Nephron progenitor cell (in vitro differentiated cells): Measurements from ENCODE around the gene CCDC154.

Experiments
- DNase-seq: peaks from one replicate; pipeline ENCODE4 v3.0.0; 2021
- H3K27ac Mint-ChIP-seq: 2 replicates; pipeline ENCODE4 v1.8.0; 2021; ENCODE audit warnings: mild to moderate bottlenecking, moderate library complexity, mixed read lengths
- H3K27me3 Mint-ChIP-seq: 2 replicates; pipeline ENCODE4 v1.8.0; 2021; ENCODE audit warnings: mild to moderate bottlenecking, low read depth, mixed read lengths; ENCODE audit not compliant: poor library complexity
- H3K36me3 Mint-ChIP-seq: 2 replicates; pipeline ENCODE4 v1.8.0; 2021; ENCODE audit warnings: low read depth, mixed read lengths
- H3K4me1 Mint-ChIP-seq: 2 replicates; pipeline ENCODE4 v1.8.0; 2021; ENCODE audit warnings: mixed read lengths
- H3K4me3 Mint-ChIP-seq: 2 replicates; pipeline ENCODE4 v1.8.0; 2021; ENCODE audit warnings: mild to moderate bottlenecking, moderate library complexity, mixed read lengths
- H3K9me3 Mint-ChIP-seq: 2 replicates; pipeline ENCODE4 v1.8.0; 2021; ENCODE audit warnings: mild to moderate bottlenecking, moderate library complexity, mixed read lengths
- CTCF ChIP-seq: fragments of 200-600 bp; sonication (generic); IDR thresholded peaks from 2 replicates; pipeline ENCODE4 v1.5.0; 2021; ENCODE audit warnings: antibody characterized with exemption

CCDC154 gene

GRCh38 chr16:1407753-1408152, 36.6 kb downstream of the CCDC154 start:
- peak overlapping the region; percentile 81 for H3K4me3 Mint-ChIP-seq
- H3K27ac Mint-ChIP-seq: no peak overlapping the region
- TF ChIP-seq CTCF: no peak
- DNase-seq: no peak
- H3K36me3 Mint-ChIP-seq: peaks cover 12% of the 10 kb centered on the region
- peaks cover 14% of the 10 kb centered on the region for H3K27me3 Mint-ChIP-seq
- H3K4me1 Mint-ChIP-seq: peaks cover 10% of the 10 kb centered on the region
- no peaks in the 10 kb centered on the region for H3K9me3 Mint-ChIP-seq

- H3K27ac Mint-ChIP-seq: no peak overlapping the region
- peaks cover 7% of the 10 kb centered on the region for H3K36me3 Mint-ChIP-seq
- H3K9me3 Mint-ChIP-seq: no peaks in the 10 kb centered on the region
- peaks cover 5% of the 10 kb centered on the region for H3K27me3 Mint-ChIP-seq
- H3K4me1 Mint-ChIP-seq: no peaks in the 10 kb centered on the region
- TF ChIP-seq CTCF: no peak
- H3K4me3 Mint-ChIP-seq: no peak overlapping the region
- DNase-seq: no peak
These were observed 40.6 kb downstream of the CCDC154 start for GRCh38 chr16:1403733-1404132.

GRCh38 chr16:1403036-1403435, 41.3 kb downstream of the CCDC154 start:
- no peaks in the 10 kb centered on the region for H3K4me1 Mint-ChIP-seq
- no peaks in the 10 kb centered on the region for H3K9me3 Mint-ChIP-seq
- H3K36me3 Mint-ChIP-seq: peaks cover 12% of the 10 kb centered on the region
- H3K27me3 Mint-ChIP-seq: peaks cover 5% of the 10 kb centered on the region
- no peak overlapping the region for H3K4me3 Mint-ChIP-seq
- no peak for DNase-seq
- TF ChIP-seq CTCF: no peak
- H3K27ac Mint-ChIP-seq: no peak overlapping the region

GRCh38 chr16:1401758-1402154, 42.6 kb downstream of the CCDC154 start:
- H3K36me3 Mint-ChIP-seq: peaks cover 14% of the 10 kb centered on the region
- no peaks in the 10 kb centered on the region for H3K4me1 Mint-ChIP-seq
- peaks cover 5% of the 10 kb centered on the region for H3K27me3 Mint-ChIP-seq
- H3K4me3 Mint-ChIP-seq: no peak overlapping the region
- no peak for TF ChIP-seq CTCF
- no peak for DNase-seq
- no peak overlapping the region for H3K27ac Mint-ChIP-seq
- no peaks in the 10 kb centered on the region for H3K9me3 Mint-ChIP-seq

- DNase-seq: no peak
- Mint-ChIP-seq H3K27me3 (peaks cover 5% of the 10 kb centered on the region), H3K4me3 (no peak overlapping the region), H3K36me3 (peaks cover 14% of the 10 kb centered on the region), H3K4me1 (no peaks in the 10 kb centered on the region), H3K9me3 (no peaks in the 10 kb centered on the region), H3K27ac (no peak overlapping the region)
- no peak for TF ChIP-seq CTCF
These were observed 43.1 kb downstream of the CCDC154 start for GRCh38 chr16:1401061-1401757.

GRCh38 chr16:1398826-1399581, 45.4 kb downstream of the CCDC154 start:
- TF ChIP-seq CTCF: no peak

More at GRCh38 chr16:1398826-1399581, 45.4 kb downstream of the CCDC154 start:
- Mint-ChIP-seq H3K4me1 (no peaks in the 10 kb centered on the region), H3K27me3 (no peaks in the 10 kb centered on the region), H3K4me3 (no peak overlapping the region), H3K27ac (peak overlapping the region; percentile 54), H3K9me3 (no peaks in the 10 kb centered on the region), H3K36me3 (peaks cover 14% of the 10 kb centered on the region)
- DNase-seq: no peak
